ENCODE measurements around the gene SOX12.
"Not testable (repeated sequence)": the region's sequence is repeated elsewhere in the genome, so short reads cannot be mapped to it uniquely, and the experiment has no call there.

Gene SOX12

DNA sequence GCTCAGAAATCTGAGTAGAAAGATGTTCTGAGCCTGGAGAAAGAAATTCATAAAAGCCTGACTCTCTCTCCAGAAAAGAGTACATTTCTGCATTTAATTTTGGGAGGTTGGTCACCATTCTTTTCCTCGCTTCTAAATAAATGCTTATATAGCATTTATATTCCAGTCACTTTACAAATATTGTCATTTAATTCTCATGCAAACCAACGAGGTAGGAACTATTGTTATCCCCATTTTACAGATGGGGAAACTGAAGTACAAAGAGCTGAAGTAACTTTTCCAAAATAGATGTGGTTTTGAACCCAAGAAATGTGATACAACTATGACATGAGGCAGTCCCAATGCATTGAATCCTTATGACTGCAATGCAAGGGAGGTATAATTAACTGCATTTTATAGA, 50.7 kb downstream of the SOX12 start:
- TF ChIP-seq, protein P1, sequence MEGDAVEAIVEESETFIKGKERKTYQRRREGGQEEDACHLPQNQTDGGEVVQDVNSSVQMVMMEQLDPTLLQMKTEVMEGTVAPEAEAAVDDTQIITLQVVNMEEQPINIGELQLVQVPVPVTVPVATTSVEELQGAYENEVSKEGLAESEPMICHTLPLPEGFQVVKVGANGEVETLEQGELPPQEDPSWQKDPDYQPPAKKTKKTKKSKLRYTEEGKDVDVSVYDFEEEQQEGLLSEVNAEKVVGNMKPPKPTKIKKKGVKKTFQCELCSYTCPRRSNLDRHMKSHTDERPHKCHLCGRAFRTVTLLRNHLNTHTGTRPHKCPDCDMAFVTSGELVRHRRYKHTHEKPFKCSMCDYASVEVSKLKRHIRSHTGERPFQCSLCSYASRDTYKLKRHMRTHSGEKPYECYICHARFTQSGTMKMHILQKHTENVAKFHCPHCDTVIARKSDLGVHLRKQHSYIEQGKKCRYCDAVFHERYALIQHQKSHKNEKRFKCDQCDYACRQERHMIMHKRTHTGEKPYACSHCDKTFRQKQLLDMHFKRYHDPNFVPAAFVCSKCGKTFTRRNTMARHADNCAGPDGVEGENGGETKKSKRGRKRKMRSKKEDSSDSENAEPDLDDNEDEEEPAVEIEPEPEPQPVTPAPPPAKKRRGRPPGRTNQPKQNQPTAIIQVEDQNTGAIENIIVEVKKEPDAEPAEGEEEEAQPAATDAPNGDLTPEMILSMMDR (IDR thresholded peaks at IDR 0.05; ENCODE audit: low read length, missing control alignments), result no peak
- H3K4me3 ChIP-seq (replicated peaks; ENCODE audit: low read depth, low read length), result no peak overlapping the region
- no peak for DNase-seq (ENCODE audit: low read depth)

DNA sequence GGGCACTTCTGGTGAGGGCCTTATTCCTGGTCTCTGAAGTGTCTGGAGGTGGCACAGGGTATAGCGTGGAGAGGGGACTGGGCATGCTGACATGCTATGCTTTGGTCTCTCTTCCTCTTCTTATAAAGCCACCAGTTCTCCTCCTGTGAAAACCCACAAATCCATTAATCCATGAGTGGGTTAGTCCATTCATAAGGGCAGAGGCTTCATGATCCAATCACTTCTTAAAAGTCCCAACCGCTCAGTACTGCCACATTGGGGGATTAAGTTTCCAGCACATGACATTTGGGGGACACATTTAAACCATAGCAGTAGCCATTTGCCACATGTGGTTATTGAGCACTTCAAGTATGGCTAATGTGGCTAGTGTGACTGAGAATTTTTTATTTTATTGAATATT, 51.4 kb downstream of the SOX12 start:
- TF ChIP-seq, protein P1 (IDR thresholded peaks at IDR 0.05; ENCODE audit: low read length, missing control alignments), result no peak
- no peak overlapping the region for H3K4me3 ChIP-seq (replicated peaks; ENCODE audit: low read depth, low read length)
- DNase-seq (ENCODE audit: low read depth), result no peak

DNA sequence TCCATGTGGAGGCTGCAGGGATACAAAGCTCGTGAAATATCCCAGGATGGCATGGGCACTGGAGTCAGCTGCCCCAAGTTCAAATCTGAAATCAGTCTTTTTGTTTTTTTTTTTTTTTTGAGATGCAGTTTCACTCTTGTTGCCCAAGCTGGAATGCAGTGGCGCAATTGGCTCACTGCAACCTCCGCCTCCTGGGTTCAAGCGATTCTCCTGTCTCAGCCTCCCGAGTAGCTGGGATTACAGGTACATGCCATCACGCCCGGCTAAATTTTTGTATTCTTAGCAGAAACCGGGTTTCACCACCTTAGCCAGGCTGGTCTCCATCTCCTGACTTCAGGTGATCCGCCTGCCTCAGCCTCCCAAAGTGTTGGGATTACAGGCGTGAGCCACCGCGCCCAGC, 52.2 kb downstream of the SOX12 start:
- H3K4me3 ChIP-seq (replicated peaks; ENCODE audit: low read depth, low read length); DNase-seq (ENCODE audit: low read depth): not testable (repeated sequence)

DNA sequence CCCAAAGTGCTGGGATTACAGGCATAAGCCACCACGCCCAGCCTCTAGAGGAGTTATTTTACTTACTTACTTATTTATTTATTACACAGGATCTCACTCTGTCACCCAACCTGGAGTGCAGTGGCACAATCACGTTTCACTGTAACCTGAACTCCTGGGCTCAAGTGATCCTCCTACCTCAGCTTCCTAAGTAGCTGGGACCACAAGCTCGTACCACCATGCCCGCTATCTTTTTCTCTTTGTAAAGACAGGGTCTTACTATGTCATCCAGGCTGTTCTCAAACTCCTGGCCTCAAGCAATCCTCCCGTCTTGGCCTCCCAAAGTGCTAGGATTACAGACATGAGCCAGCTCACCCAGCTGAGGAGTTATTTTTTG, 53.6 kb downstream of the SOX12 start:
- TF ChIP-seq, protein P1 (IDR thresholded peaks at IDR 0.05; ENCODE audit: low read length, missing control alignments), result no peak
- DNase-seq (ENCODE audit: low read depth), result no peak
- no peak overlapping the region for H3K4me3 ChIP-seq (replicated peaks; ENCODE audit: low read depth, low read length)

Data from fibroblast of pulmonary artery (primary cell).